Stimulated activated memory B cell treated with anti-CD40 and anti-IgM and Interleukin-4, amounts not matched to agents 10 μg/mL and 1 μg/mL and 100 μg/mL, for 72 hours (primary cell): ENCODE measurements around the gene LMCD1.
A peak's percentile ranks its signal among the peaks of the same experiment; 100 is the strongest.

Experiments used
- ATAC-seq: fragments of 150-1000 bp; cut with Tn5 transposase; 2 replicates; pipeline ENCODE4 v1.10.0; 2021
- H3K27ac Mint-ChIP-seq: one replicate; pipeline ENCODE4 v1.8.0; 2022; ENCODE audit warnings: mild to moderate bottlenecking, mixed read lengths
- H3K27me3 Mint-ChIP-seq: one replicate; pipeline ENCODE4 v1.8.0; 2022; ENCODE audit warnings: mixed read lengths
- H3K36me3 Mint-ChIP-seq: one replicate; pipeline ENCODE4 v1.8.0; 2022; ENCODE audit warnings: mixed read lengths
- H3K4me1 Mint-ChIP-seq: one replicate; pipeline ENCODE4 v1.8.0; 2022; ENCODE audit warnings: mixed read lengths
- H3K4me3 Mint-ChIP-seq: one replicate; pipeline ENCODE4 v1.8.0; 2022; ENCODE audit warnings: mild to moderate bottlenecking, moderate library complexity, mixed read lengths
- H3K9me3 Mint-ChIP-seq: one replicate; pipeline ENCODE4 v1.8.0; 2022; ENCODE audit warnings: mixed read lengths

Gene LMCD1

DNA sequence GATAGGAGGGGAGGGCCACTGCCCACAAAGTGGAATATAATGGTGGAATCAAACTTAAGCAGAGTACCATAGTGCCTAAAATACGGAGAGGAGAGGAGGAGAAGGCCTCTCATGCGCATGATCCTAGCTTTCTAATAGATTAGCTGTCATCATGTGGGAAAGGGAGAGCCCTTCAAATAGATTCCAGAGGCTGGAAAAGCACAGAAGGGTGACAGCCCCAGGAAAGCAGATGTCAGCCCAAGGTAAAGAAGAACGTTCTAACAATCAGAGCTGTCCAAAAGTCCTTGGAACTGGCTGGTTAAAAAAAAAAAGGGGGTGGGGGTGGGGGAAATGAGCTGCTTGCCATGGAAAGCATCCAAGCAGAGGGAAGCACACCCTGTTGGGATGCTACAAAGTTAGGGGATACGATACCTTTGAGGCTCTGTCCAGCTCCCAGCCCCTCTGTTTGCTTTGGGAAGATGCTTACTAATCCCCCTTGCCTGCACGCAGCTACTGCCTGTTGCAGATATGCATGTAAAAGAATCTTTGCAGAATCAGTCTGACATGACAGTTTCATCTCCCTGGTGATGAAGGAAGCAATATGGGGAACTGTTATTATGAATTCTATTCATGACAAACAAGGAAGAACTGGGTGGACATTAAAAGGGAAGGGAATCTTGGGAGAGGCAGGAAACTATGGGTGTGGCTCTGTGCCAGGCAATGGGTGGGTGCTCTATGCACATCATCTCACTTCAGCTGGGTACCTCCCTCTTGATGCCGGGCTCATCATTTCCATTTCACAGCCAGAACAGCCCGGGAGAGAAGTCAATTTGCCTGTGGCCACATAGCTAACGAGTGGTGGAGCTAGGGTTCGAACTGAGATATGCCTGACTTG lies 10.1 kb upstream of the LMCD1 start:
- no peak for ATAC-seq
- Mint-ChIP-seq H3K27me3 (no peaks in the 10 kb centered on the region), H3K4me3 (no peak overlapping the region), H3K36me3 (no peaks in the 10 kb centered on the region), H3K4me1 (no peaks in the 10 kb centered on the region), H3K27ac (no peak overlapping the region), H3K9me3 (no peaks in the 10 kb centered on the region)

DNA sequence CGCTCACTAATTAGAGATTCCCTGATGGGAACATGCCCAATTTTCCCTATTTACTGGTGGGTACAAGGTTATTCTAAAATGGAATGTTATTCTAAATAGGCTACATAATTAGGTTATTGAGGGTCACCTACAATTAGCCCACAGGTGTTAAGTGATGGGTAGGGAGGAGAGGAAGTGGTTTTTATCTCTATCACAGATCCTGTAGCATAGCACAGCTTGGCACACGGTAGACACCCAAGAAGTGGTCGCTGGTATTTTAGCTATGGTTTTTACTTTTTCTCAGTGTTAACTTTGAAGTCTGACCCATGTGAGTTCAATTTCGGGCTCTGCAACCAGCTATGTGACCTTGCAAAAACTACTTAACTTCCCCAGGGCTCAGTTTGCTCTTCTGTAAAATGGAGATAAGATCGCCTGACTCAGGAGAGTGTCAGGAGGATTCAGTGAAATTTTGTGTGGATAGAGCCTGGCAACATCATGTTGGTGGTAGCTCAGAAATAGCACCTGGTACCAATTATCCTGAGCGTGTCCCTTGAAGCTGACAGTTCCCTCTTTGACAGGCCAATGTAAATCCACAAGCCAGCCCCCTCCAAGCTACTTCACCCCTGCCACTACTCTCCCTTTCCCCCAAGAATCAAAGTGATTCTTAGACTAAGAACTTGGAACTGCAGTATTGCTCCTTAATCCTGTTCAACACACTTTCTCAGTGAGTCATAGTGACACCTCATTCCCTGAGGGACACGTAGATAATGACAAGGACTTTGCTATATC lies 8.7 kb upstream of the LMCD1 start:
- ATAC-seq: no peak

DNA sequence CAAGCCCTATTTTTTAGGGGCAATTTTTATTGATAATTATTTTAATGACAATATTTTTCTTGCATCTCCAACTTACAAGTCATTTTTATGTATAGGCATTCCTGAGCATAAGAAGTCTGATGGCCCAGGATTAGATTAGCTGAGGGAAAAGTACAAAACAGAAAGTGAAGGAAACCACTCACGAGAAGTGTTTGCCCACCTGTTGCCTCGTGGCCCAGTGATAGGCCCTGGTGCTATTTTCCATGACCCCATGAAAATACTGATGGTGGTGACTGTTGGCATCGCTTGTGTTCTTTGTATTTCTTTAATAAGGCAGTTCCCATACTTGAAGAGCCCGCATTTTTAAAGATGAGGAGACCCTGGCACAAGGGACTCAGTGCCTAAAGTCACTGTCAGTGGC lies 7.9 kb upstream of the LMCD1 start:
- no peak for ATAC-seq
- no peaks in the 10 kb centered on the region for H3K4me1 Mint-ChIP-seq
- no peaks in the 10 kb centered on the region for H3K36me3 Mint-ChIP-seq
- H3K27me3 Mint-ChIP-seq: no peaks in the 10 kb centered on the region
- H3K4me3 Mint-ChIP-seq: no peak overlapping the region
- H3K9me3 Mint-ChIP-seq: no peaks in the 10 kb centered on the region
- no peak overlapping the region for H3K27ac Mint-ChIP-seq

More for the DNA sequence above, 8.7 kb upstream of the LMCD1 start:
- Mint-ChIP-seq H3K36me3 (no peaks in the 10 kb centered on the region), H3K27ac (no peak overlapping the region), H3K4me1 (no peaks in the 10 kb centered on the region), H3K27me3 (no peaks in the 10 kb centered on the region), H3K9me3 (no peaks in the 10 kb centered on the region), H3K4me3 (no peak overlapping the region)

DNA sequence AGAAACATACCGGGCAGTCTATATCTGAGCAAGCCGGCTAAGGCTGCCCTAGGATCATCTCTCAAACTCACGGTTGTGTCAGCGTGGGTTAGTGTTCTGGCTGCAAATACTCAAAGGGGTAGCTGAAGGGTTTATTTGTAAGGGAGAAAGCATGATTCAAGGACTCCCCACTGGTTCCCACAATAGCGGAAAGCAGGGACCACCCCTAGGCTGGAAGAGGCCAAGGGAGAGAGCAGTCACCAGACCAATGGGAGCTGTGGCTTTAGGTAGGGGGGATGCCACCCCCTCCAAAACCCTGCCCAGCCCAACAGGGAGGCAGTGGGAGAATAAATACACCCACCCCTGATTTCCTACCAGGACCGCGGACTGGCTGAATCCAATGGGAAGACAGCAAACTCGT lies 7.3 kb upstream of the LMCD1 start:
- no peak overlapping the region for H3K27ac Mint-ChIP-seq
- no peak for ATAC-seq
- H3K4me3 Mint-ChIP-seq: no peak overlapping the region
- no peaks in the 10 kb centered on the region for H3K27me3 Mint-ChIP-seq
- H3K36me3 Mint-ChIP-seq: no peaks in the 10 kb centered on the region
- no peaks in the 10 kb centered on the region for H3K9me3 Mint-ChIP-seq
- no peaks in the 10 kb centered on the region for H3K4me1 Mint-ChIP-seq

DNA sequence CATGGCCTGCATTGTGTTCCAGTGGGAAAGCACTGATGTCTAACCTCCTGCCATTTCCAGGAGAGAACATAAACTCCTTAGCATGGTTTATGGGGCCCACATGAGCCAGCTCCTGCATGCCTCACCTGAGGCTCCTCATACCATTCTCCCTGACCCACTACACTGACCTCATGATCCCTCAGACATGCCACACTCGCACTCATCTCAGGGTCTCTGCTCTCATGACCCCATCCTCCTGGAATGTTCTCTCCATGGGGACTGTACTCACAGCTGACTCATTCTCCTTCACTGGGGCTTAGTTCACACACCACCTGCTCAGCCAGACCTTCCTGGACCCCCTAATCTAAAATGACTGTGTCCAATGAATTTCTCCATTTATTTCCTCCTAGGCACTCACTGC lies 4.0 kb upstream of the LMCD1 start:
- no peak overlapping the region for H3K27ac Mint-ChIP-seq
- no peak overlapping the region for H3K4me3 Mint-ChIP-seq
- no peaks in the 10 kb centered on the region for H3K36me3 Mint-ChIP-seq
- H3K9me3 Mint-ChIP-seq: no peaks in the 10 kb centered on the region
- peaks cover 14% of the 10 kb centered on the region for H3K4me1 Mint-ChIP-seq
- ATAC-seq: no peak
- no peaks in the 10 kb centered on the region for H3K27me3 Mint-ChIP-seq

DNA sequence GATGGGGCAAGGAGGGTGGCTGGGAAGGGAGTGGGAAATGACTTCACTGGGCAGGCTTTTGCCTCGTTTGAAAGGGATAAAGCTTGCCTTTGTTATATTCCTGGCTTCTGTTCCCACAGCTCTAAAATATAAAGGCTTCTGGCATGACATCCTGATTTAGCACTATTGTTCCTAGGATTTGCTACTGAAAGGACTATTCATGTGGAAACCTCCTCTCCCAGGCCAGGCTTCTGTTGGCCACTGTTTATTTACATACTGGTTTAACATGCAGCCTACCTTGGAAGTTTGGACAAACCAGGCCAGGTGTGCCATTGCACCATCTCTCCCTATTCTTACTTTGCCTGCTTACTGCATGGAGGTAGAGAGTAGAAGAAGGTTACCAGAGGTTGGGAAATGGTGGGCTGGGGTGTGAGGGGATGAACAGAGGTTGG lies 2.4 kb upstream of the LMCD1 start:
- ATAC-seq: no peak
- Mint-ChIP-seq H3K4me3 (no peak overlapping the region), H3K27ac (no peak overlapping the region)

DNA sequence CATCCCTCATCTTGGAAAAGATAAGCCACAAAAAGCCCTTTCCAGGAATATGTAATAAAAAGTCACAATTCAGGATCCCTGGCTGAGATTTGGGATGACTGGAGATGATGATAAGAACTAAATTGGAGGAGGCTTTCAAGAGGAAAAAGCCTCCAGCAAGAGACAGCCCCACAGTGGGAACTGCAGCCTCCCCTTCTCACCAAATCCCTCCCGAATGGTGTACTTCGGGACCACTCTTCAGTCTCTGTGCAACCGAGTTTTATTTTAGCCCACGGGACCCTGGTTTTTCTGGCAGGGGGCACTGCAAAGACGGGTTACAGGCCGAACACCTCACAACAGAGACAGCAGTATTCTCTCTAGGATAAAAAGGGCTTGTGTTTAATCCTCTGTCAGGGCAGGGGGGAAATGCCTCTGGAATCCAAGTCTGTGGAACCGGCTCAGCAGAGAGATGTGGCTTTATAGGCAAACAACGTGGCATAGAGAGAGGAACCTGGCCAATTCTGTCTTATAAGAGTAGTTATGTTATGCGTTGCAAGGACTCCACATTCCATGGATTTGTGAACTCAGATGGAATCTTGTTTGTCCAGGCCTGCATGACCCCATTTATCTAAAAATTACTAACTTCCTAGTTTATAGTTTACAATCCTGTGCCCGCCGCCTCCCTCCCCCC lies 1.2 kb upstream of the LMCD1 start:
- Mint-ChIP-seq H3K27me3 (no peaks in the 10 kb centered on the region), H3K4me3 (peak overlapping the region; percentile 92), H3K36me3 (no peaks in the 10 kb centered on the region), H3K9me3 (no peaks in the 10 kb centered on the region), H3K27ac (no peak overlapping the region), H3K4me1 (peaks cover 38% of the 10 kb centered on the region)
- no peak for ATAC-seq

More for the DNA sequence above, 2.4 kb upstream of the LMCD1 start:
- Mint-ChIP-seq H3K36me3 (no peaks in the 10 kb centered on the region), H3K9me3 (no peaks in the 10 kb centered on the region), H3K27me3 (no peaks in the 10 kb centered on the region), H3K4me1 (peaks cover 30% of the 10 kb centered on the region)

DNA sequence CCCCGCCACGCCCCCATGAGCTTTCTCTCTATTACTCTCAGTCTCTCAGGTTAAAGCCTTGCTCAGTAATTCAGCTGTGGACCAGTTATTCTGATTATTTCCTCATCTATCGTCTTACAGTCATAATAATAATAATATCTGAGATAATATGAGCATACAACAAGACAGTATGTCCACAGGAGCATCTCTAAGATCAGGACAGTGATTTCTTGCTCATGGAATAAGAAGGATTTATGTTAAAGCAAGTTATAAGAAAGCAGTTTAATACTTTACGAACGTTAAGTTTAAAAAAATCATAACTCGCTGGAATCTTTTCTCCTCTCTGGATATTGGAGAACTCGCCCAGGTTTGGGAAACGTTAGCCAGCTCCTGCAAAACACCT lies 643 bp upstream of the LMCD1 start:
- peak overlapping the region; percentile 85 for H3K27ac Mint-ChIP-seq
- peak overlapping the region; percentile 92 for H3K4me3 Mint-ChIP-seq
- no peaks in the 10 kb centered on the region for H3K27me3 Mint-ChIP-seq
- H3K36me3 Mint-ChIP-seq: no peaks in the 10 kb centered on the region
- H3K4me1 Mint-ChIP-seq: peaks cover 43% of the 10 kb centered on the region
- no peaks in the 10 kb centered on the region for H3K9me3 Mint-ChIP-seq
- ATAC-seq: no peak

GRCh38 chr3:8503461-8503860 lies 1.8 kb downstream of the LMCD1 start:
- H3K4me1 Mint-ChIP-seq: peaks cover 56% of the 10 kb centered on the region
- no peaks in the 10 kb centered on the region for H3K27me3 Mint-ChIP-seq
- H3K36me3 Mint-ChIP-seq: no peaks in the 10 kb centered on the region
- no peaks in the 10 kb centered on the region for H3K9me3 Mint-ChIP-seq
- peak overlapping the region; percentile 95 for H3K27ac Mint-ChIP-seq
- no peak for ATAC-seq
- peak overlapping the region; percentile 47 for H3K4me3 Mint-ChIP-seq

- peak overlapping the region; percentile 47 for H3K4me3 Mint-ChIP-seq
- H3K9me3 Mint-ChIP-seq: no peaks in the 10 kb centered on the region
Measured at GRCh38 chr3:8503871-8504610, 2.4 kb downstream of the LMCD1 start.

GRCh38 chr3:8504611-8504973 lies 3.0 kb downstream of the LMCD1 start:
- peaks cover 56% of the 10 kb centered on the region for H3K4me1 Mint-ChIP-seq
- H3K4me3 Mint-ChIP-seq: peak overlapping the region; percentile 47
- H3K36me3 Mint-ChIP-seq: peaks cover 6% of the 10 kb centered on the region
- no peaks in the 10 kb centered on the region for H3K27me3 Mint-ChIP-seq
- H3K27ac Mint-ChIP-seq: peak overlapping the region; percentile 95
- no peaks in the 10 kb centered on the region for H3K9me3 Mint-ChIP-seq
- no peak for ATAC-seq

More at GRCh38 chr3:8503871-8504610, 2.4 kb downstream of the LMCD1 start:
- Mint-ChIP-seq H3K27ac (peak overlapping the region; percentile 95), H3K27me3 (no peaks in the 10 kb centered on the region), H3K4me1 (peaks cover 56% of the 10 kb centered on the region), H3K36me3 (peaks cover 3% of the 10 kb centered on the region)
- ATAC-seq: peak; percentile 63

DNA sequence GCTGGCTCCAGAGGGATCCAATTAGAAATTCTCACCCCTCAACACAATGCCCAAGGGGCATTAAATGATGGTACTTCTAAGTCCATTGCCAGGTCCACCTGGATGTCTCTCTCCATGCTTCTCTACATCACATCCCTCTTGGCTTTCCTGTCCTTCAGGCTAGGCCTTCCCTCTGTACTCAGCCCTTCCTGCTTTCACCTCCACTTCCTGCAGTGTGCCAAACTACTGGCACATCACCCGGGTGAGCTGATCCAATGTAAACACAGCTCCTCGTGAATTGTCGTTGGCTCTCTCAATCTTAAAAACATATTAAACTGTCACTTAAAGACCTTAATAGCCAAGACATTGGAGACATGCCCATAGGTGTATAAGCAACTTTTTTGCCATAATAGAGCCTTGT lies 4.0 kb downstream of the LMCD1 start:
- ATAC-seq: no peak
- Mint-ChIP-seq H3K27ac (peak overlapping the region; percentile 95), H3K36me3 (peaks cover 6% of the 10 kb centered on the region), H3K4me3 (no peak overlapping the region), H3K9me3 (no peaks in the 10 kb centered on the region), H3K27me3 (no peaks in the 10 kb centered on the region), H3K4me1 (peaks cover 56% of the 10 kb centered on the region)

GRCh38 chr3:8506571-8507061 lies 5.0 kb downstream of the LMCD1 start:
- Mint-ChIP-seq H3K27me3 (no peaks in the 10 kb centered on the region), H3K27ac (no peak overlapping the region), H3K4me3 (no peak overlapping the region), H3K9me3 (no peaks in the 10 kb centered on the region), H3K36me3 (peaks cover 6% of the 10 kb centered on the region), H3K4me1 (peaks cover 48% of the 10 kb centered on the region)
- ATAC-seq: no peak

DNA sequence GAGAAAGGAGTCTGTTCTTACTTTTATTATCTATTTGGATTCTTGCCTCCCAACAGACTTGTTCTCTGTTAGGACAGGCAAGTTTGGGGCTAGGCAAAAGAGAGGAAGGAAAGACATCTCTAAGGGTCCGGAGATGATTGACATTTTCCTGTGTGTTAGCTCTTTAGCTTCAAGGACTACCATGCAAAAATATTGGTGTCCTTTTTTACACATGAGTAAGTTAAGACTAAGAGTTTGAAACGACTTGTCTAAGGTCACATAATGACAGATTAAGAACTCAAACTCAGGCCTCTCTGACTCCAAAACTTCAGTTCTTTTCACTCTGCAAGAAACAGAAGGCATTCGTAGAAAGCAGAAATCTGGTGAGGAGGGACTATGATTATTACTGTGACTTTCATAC lies 5.9 kb downstream of the LMCD1 start:
- Mint-ChIP-seq H3K27me3 (no peaks in the 10 kb centered on the region), H3K4me1 (peaks cover 42% of the 10 kb centered on the region), H3K27ac (peak overlapping the region; percentile 42), H3K9me3 (no peaks in the 10 kb centered on the region), H3K4me3 (no peak overlapping the region), H3K36me3 (peaks cover 6% of the 10 kb centered on the region)
- ATAC-seq: no peak

GRCh38 chr3:8509961-8510360 lies 8.3 kb downstream of the LMCD1 start:
- Mint-ChIP-seq H3K4me3 (no peak overlapping the region), H3K9me3 (no peaks in the 10 kb centered on the region), H3K4me1 (peaks cover 19% of the 10 kb centered on the region)

More at GRCh38 chr3:8509961-8510360, 8.3 kb downstream of the LMCD1 start:
- no peaks in the 10 kb centered on the region for H3K27me3 Mint-ChIP-seq
- H3K36me3 Mint-ChIP-seq: peaks cover 11% of the 10 kb centered on the region
- H3K27ac Mint-ChIP-seq: no peak overlapping the region
- no peak for ATAC-seq
